WTC11 (cell line): ENCODE results near the gene FNDC11. TPM values are rescaled to one million over a fixed set of nuclear protein-coding genes. Genes with fewer than 3 reads are reported as not detected.

ENCODE experiments used
- ATAC-seq: fragments of 200-7000 bp; cut with Tn5 transposase; 2 replicates; pipeline ENCODE4 v1.10.0; 2021; ENCODE audit warnings: mild to moderate bottlenecking, moderate library complexity
- CTCF ChIA-PET: fragments of 300-600 bp; sonication (Branson Sonifier 250); formaldehyde crosslinking; loops from one replicate; lab custom pipeline; 2021; ENCODE audit warnings: antibody characterized with exemption; lab: Charles Lee
- POLR2A ChIA-PET: fragments of 350-600 bp; sonication (Branson Sonifier 250); formaldehyde crosslinking; loops from one replicate; lab custom pipeline; 2021; ENCODE audit warnings: antibody characterized with exemption; lab: Charles Lee
- DNase-seq: peaks from one replicate; pipeline ENCODE4 v3.0.0; 2021; ENCODE audit warnings: low spot score
- H3K27ac Mint-ChIP-seq: 2 replicates; pipeline ENCODE4 v1.8.0; 2021; ENCODE audit warnings: mixed read lengths
- H3K27me3 Mint-ChIP-seq: 2 replicates; pipeline ENCODE4 v1.8.0; 2021; ENCODE audit warnings: low read depth, mild to moderate bottlenecking, moderate library complexity, mixed read lengths
- H3K36me3 Mint-ChIP-seq: 2 replicates; pipeline ENCODE4 v1.8.0; 2021; ENCODE audit warnings: mixed read lengths
- H3K4me1 Mint-ChIP-seq: 2 replicates; pipeline ENCODE4 v1.8.0; 2022; ENCODE audit warnings: mixed read lengths
- H3K4me3 Mint-ChIP-seq: 2 replicates; pipeline ENCODE4 v1.8.0; 2021; ENCODE audit warnings: mild to moderate bottlenecking, moderate library complexity, mixed read lengths
- H3K9me3 Mint-ChIP-seq: 2 replicates; pipeline ENCODE4 v1.8.0; 2021; ENCODE audit warnings: mixed read lengths
- CBFB ChIP-seq: sonication (generic); formaldehyde crosslinking; IDR thresholded peaks from 2 replicates; pipeline ENCODE4 v1.8.1; 2022; ENCODE audit warnings: mild to moderate bottlenecking, low read depth, missing genetic modification reagents
- FOXJ3 ChIP-seq: sonication (generic); formaldehyde crosslinking; IDR thresholded peaks from 2 replicates; pipeline ENCODE4 v1.9.0; 2021; ENCODE audit warnings: missing genetic modification reagents, mild to moderate bottlenecking, borderline replicate concordance
- FOXK1 ChIP-seq: sonication (generic); formaldehyde crosslinking; IDR thresholded peaks from 2 replicates; pipeline ENCODE4 v1.8.0; 2022; ENCODE audit warnings: mild to moderate bottlenecking, moderate library complexity, missing genetic modification reagents
- GABPB1 ChIP-seq: sonication (generic); formaldehyde crosslinking; IDR thresholded peaks from 2 replicates; pipeline ENCODE4 v1.8.1; 2023; ENCODE audit warnings: mild to moderate bottlenecking, missing genetic modification reagents
- IRF2 ChIP-seq: sonication (generic); formaldehyde crosslinking; IDR thresholded peaks from 2 replicates; pipeline ENCODE4 v1.8.0; 2022; ENCODE audit warnings: low read depth, missing genetic modification reagents, borderline replicate concordance
- KAT7 ChIP-seq: sonication (generic); formaldehyde crosslinking; IDR thresholded peaks from 2 replicates; pipeline ENCODE4 v1.8.1; 2023; ENCODE audit warnings: missing genetic modification reagents, mild to moderate bottlenecking, borderline replicate concordance
- PRRX2 ChIP-seq: fragments of 250-450 bp; sonication (Bioruptor Pico); IDR thresholded peaks from 2 replicates; pipeline ENCODE4 v1.8.0; 2021; ENCODE audit warnings: mild to moderate bottlenecking
- ZBTB21 ChIP-seq: sonication (generic); formaldehyde crosslinking; IDR thresholded peaks from 2 replicates; pipeline ENCODE4 v1.8.1; 2023; ENCODE audit warnings: mild to moderate bottlenecking, missing genetic modification reagents, borderline replicate concordance
- ZNF121 ChIP-seq: sonication (generic); formaldehyde crosslinking; IDR thresholded peaks from 2 replicates; pipeline ENCODE4 v1.8.0; 2023; ENCODE audit warnings: missing genetic modification reagents
- ZNF416 ChIP-seq: fragments of 250-450 bp; sonication (Bioruptor Pico); IDR thresholded peaks from 2 replicates; pipeline ENCODE4 v1.9.0; 2021; ENCODE audit warnings: mild to moderate bottlenecking, inconsistent platforms
- total RNA-seq: library from RNA; stranded (reverse); gene quantifications from 3 replicates; pipeline ENCODE4 v1.2.3, GENCODE V29; 2021
- TF ChIP-seq, protein P1 (sequence below): fragments of 250-450 bp; sonication (Bioruptor Pico); IDR thresholded peaks from 2 replicates; pipeline ENCODE4 v2.1.2; 2022; ENCODE audit warnings: mild to moderate bottlenecking, moderate library complexity
- TF ChIP-seq, protein P2 (sequence below): sonication (generic); formaldehyde crosslinking; IDR thresholded peaks from 2 replicates; pipeline ENCODE4 v1.8.1; 2022; ENCODE audit warnings: missing genetic modification reagents, borderline replicate concordance
- TF ChIP-seq, protein P3 (sequence below): sonication (generic); formaldehyde crosslinking; IDR thresholded peaks from 2 replicates; pipeline ENCODE4 v1.8.1; 2022; ENCODE audit warnings: low read depth, missing genetic modification reagents, borderline replicate concordance
- TF ChIP-seq, protein P4 (sequence below): fragments of 250-450 bp; sonication (Bioruptor Pico); IDR thresholded peaks from 2 replicates; pipeline ENCODE4 v1.9.0; 2021; ENCODE audit warnings: mild to moderate bottlenecking
- TF ChIP-seq, protein P5 (sequence below): sonication (generic); formaldehyde crosslinking; IDR thresholded peaks from 2 replicates; pipeline ENCODE4 v1.8.0; 2022; ENCODE audit warnings: mild to moderate bottlenecking, missing genetic modification reagents
- TF ChIP-seq, protein P6 (sequence below): fragments of 250-450 bp; sonication (Bioruptor Pico); IDR thresholded peaks from 2 replicates; pipeline ENCODE4 v1.9.0; 2021; ENCODE audit warnings: moderate library complexity, mild to moderate bottlenecking, inconsistent platforms, borderline replicate concordance
- TF ChIP-seq, protein P7 (sequence below): fragments of 250-450 bp; sonication (Bioruptor Pico); IDR thresholded peaks from 2 replicates; pipeline ENCODE4 v1.8.0; 2021; ENCODE audit warnings: mild to moderate bottlenecking
- TF ChIP-seq, protein P8 (sequence below): fragments of 200-600 bp; IDR thresholded peaks from 2 replicates; pipeline ENCODE4 v1.8.0; 2022; ENCODE audit warnings: antibody characterized with exemption
- TF ChIP-seq, protein P9 (sequence below): sonication (generic); formaldehyde crosslinking; IDR thresholded peaks from 2 replicates; pipeline ENCODE4 v1.8.0; 2022; ENCODE audit warnings: mild to moderate bottlenecking, missing genetic modification reagents

Gene FNDC11
- total RNA-seq, 1 experiment from 2014 or later, result 3.8 TPM

DNA sequence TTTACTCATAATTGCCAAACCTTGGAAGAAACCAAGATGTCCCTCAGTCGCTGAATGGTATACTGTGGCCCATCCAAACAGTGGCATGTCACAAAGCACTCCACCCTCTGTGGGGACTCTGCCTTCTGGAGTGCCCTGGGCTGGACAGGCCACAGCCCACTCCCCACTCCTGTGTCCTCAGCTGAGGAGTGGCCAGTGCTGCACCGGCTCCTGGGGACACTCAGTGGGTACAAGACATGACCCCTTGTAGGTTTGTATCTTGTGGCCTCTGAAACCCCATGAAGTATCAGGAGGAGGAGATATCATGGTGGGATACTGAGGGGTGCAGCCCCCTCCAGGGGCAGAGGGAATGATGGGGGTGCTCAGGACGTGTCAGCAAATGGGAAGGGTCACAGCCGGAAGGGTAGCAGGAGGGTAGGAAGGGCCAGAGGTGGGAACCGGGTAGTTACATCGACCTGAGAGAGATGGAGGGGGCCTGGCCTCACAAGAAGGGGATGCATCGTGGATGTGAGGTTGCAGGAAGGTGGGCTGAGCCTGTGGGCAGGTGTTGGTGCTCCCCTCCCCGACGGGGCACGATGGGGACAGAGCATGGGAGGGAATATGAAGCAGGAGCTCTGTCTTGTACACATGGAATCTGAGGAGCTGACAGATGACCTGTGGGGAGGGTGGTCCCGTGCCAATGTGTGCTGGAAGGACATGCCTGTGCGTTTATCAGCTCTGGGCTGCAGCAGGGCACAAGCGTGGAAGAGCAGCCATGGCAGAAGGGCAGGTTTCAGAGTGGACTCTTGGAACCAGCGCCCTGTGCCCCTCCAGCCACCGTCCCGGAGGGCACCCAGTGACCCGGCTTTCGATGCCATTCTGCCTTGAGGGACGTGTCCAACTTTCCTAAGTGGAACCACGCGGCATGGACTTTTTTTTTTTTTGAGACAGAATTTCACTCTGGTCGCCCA lies 31.9 kb downstream of the FNDC11 start:
- Mint-ChIP-seq H3K27ac (no peak overlapping the region; the same call in 1 of the 2 replicates), H3K4me1 (no peaks in the 10 kb centered on the region), H3K9me3 (no peaks in the 10 kb centered on the region), H3K27me3 (no peaks in the 10 kb centered on the region), H3K36me3 (peaks cover 4% of the 10 kb centered on the region), H3K4me3 (no peak overlapping the region)
- CTCF ChIA-PET, result interaction anchor here (0.9 kb wide), 1 partner anchor 48 kb away, joined by 3 read pairs; no protein-coding TSS in a partner anchor
- POLR2A ChIA-PET, result no interaction called here
- ATAC-seq (no peak), DNase-seq (no peak)
- TF ChIP-seq, protein P1, sequence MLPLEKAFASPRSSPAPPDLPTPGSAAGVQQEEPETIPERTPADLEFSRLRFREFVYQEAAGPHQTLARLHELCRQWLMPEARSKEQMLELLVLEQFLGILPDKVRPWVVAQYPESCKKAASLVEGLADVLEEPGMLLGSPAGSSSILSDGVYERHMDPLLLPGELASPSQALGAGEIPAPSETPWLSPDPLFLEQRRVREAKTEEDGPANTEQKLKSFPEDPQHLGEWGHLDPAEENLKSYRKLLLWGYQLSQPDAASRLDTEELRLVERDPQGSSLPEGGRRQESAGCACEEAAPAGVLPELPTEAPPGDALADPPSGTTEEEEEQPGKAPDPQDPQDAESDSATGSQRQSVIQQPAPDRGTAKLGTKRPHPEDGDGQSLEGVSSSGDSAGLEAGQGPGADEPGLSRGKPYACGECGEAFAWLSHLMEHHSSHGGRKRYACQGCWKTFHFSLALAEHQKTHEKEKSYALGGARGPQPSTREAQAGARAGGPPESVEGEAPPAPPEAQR (CRISPR knock-in tag), result no peak
- TF ChIP-seq, protein P2, sequence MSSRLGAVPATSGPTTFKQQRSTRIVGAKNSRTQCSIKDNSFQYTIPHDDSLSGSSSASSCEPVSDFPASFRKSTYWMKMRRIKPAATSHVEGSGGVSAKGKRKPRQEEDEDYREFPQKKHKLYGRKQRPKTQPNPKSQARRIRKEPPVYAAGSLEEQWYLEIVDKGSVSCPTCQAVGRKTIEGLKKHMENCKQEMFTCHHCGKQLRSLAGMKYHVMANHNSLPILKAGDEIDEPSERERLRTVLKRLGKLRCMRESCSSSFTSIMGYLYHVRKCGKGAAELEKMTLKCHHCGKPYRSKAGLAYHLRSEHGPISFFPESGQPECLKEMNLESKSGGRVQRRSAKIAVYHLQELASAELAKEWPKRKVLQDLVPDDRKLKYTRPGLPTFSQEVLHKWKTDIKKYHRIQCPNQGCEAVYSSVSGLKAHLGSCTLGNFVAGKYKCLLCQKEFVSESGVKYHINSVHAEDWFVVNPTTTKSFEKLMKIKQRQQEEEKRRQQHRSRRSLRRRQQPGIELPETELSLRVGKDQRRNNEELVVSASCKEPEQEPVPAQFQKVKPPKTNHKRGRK, result no peak
- TF ChIP-seq PRRX2 (CRISPR knock-in tag) (no peak), ZNF416 (CRISPR knock-in tag) (no peak)
- TF ChIP-seq, protein P3, sequence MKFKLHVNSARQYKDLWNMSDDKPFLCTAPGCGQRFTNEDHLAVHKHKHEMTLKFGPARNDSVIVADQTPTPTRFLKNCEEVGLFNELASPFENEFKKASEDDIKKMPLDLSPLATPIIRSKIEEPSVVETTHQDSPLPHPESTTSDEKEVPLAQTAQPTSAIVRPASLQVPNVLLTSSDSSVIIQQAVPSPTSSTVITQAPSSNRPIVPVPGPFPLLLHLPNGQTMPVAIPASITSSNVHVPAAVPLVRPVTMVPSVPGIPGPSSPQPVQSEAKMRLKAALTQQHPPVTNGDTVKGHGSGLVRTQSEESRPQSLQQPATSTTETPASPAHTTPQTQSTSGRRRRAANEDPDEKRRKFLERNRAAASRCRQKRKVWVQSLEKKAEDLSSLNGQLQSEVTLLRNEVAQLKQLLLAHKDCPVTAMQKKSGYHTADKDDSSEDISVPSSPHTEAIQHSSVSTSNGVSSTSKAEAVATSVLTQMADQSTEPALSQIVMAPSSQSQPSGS (CRISPR knock-in tag), result no peak
- TF ChIP-seq, protein P4, sequence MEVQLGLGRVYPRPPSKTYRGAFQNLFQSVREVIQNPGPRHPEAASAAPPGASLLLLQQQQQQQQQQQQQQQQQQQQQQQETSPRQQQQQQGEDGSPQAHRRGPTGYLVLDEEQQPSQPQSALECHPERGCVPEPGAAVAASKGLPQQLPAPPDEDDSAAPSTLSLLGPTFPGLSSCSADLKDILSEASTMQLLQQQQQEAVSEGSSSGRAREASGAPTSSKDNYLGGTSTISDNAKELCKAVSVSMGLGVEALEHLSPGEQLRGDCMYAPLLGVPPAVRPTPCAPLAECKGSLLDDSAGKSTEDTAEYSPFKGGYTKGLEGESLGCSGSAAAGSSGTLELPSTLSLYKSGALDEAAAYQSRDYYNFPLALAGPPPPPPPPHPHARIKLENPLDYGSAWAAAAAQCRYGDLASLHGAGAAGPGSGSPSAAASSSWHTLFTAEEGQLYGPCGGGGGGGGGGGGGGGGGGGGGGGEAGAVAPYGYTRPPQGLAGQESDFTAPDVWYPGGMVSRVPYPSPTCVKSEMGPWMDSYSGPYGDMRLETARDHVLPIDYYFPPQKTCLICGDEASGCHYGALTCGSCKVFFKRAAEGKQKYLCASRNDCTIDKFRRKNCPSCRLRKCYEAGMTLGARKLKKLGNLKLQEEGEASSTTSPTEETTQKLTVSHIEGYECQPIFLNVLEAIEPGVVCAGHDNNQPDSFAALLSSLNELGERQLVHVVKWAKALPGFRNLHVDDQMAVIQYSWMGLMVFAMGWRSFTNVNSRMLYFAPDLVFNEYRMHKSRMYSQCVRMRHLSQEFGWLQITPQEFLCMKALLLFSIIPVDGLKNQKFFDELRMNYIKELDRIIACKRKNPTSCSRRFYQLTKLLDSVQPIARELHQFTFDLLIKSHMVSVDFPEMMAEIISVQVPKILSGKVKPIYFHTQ, result no peak
- TF ChIP-seq, protein P5, sequence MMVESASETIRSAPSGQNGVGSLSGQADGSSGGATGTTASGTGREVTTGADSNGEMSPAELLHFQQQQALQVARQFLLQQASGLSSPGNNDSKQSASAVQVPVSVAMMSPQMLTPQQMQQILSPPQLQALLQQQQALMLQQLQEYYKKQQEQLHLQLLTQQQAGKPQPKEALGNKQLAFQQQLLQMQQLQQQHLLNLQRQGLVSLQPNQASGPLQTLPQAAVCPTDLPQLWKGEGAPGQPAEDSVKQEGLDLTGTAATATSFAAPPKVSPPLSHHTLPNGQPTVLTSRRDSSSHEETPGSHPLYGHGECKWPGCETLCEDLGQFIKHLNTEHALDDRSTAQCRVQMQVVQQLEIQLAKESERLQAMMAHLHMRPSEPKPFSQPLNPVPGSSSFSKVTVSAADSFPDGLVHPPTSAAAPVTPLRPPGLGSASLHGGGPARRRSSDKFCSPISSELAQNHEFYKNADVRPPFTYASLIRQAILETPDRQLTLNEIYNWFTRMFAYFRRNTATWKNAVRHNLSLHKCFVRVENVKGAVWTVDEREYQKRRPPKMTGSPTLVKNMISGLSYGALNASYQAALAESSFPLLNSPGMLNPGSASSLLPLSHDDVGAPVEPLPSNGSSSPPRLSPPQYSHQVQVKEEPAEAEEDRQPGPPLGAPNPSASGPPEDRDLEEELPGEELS (CRISPR knock-in tag), result no peak
- TF ChIP-seq, protein P6, sequence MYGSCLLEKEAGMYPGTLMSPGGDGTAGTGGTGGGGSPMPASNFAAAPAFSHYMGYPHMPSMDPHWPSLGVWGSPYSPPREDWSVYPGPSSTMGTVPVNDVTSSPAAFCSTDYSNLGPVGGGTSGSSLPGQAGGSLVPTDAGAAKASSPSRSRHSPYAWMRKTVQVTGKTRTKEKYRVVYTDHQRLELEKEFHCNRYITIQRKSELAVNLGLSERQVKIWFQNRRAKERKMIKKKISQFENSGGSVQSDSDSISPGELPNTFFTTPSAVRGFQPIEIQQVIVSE (CRISPR knock-in tag), result no peak

DNA sequence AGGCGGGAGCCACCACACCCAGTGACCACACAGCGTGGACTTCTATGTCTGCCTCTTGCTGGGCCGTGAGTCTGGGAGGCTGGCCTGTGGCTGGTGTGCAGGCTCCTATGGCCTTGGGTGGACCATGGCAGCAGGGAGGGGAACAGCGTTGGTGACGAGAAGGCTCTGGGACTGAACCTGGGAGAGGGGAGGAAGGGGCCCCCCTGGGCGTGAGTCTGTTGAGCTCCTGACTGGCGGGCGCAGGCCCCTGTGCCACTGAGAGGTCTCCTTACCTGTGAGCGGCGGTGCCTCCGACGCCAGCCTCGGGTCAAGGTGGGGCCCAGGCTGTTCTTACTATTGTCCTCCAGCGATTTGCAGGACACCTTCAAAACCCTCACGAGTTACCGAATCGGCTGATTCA lies 32.8 kb downstream of the FNDC11 start:
- Mint-ChIP-seq H3K36me3 (peaks cover 7% of the 10 kb centered on the region), H3K27me3 (no peaks in the 10 kb centered on the region), H3K27ac (peak overlapping the region; percentile 36; the same call in 1 of the 2 replicates), H3K9me3 (no peaks in the 10 kb centered on the region), H3K4me1 (no peaks in the 10 kb centered on the region), H3K4me3 (no peak overlapping the region)
- POLR2A ChIA-PET, result no interaction called here
- CTCF ChIA-PET, result no interaction called here
- no peak for DNase-seq
- ATAC-seq, result no peak
- TF ChIP-seq FOXK1, result no peak
- TF ChIP-seq, protein P7, sequence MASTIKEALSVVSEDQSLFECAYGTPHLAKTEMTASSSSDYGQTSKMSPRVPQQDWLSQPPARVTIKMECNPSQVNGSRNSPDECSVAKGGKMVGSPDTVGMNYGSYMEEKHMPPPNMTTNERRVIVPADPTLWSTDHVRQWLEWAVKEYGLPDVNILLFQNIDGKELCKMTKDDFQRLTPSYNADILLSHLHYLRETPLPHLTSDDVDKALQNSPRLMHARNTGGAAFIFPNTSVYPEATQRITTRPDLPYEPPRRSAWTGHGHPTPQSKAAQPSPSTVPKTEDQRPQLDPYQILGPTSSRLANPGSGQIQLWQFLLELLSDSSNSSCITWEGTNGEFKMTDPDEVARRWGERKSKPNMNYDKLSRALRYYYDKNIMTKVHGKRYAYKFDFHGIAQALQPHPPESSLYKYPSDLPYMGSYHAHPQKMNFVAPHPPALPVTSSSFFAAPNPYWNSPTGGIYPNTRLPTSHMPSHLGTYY (CRISPR knock-in tag), result no peak
- TF ChIP-seq, protein P8, sequence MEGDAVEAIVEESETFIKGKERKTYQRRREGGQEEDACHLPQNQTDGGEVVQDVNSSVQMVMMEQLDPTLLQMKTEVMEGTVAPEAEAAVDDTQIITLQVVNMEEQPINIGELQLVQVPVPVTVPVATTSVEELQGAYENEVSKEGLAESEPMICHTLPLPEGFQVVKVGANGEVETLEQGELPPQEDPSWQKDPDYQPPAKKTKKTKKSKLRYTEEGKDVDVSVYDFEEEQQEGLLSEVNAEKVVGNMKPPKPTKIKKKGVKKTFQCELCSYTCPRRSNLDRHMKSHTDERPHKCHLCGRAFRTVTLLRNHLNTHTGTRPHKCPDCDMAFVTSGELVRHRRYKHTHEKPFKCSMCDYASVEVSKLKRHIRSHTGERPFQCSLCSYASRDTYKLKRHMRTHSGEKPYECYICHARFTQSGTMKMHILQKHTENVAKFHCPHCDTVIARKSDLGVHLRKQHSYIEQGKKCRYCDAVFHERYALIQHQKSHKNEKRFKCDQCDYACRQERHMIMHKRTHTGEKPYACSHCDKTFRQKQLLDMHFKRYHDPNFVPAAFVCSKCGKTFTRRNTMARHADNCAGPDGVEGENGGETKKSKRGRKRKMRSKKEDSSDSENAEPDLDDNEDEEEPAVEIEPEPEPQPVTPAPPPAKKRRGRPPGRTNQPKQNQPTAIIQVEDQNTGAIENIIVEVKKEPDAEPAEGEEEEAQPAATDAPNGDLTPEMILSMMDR, result no peak
- TF ChIP-seq ZBTB21 (CRISPR knock-in tag), result no peak
- TF ChIP-seq KAT7, result no peak
- no peak for TF ChIP-seq GABPB1 (CRISPR knock-in tag)
- no peak for TF ChIP-seq CBFB (CRISPR knock-in tag)
- no peak for TF ChIP-seq FOXJ3 (CRISPR knock-in tag)
- TF ChIP-seq, protein P9, sequence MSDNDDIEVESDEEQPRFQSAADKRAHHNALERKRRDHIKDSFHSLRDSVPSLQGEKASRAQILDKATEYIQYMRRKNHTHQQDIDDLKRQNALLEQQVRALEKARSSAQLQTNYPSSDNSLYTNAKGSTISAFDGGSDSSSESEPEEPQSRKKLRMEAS (CRISPR knock-in tag), result no peak
- TF ChIP-seq IRF2 (CRISPR knock-in tag), result no peak
- TF ChIP-seq ZNF121 (CRISPR knock-in tag), result no peak
